Measurements from ENCODE around the gene GOLGA1. TPM values are rescaled to one million over a fixed set of nuclear protein-coding genes. Genes with fewer than 3 reads are reported as not detected.
"Not testable (repeated sequence)": the region's sequence is repeated elsewhere in the genome, so short reads cannot be mapped to it uniquely, and the experiment has no call there.

Gene GOLGA1
- total RNA-seq, 1 experiment from 2014 or later = 24.3 TPM

- not testable (repeated sequence) for DNase-seq (ENCODE audit: low spot score)
Measured at GRCh38 chr9:124838132-124838531, 102.8 kb downstream of the GOLGA1 start.

DNA sequence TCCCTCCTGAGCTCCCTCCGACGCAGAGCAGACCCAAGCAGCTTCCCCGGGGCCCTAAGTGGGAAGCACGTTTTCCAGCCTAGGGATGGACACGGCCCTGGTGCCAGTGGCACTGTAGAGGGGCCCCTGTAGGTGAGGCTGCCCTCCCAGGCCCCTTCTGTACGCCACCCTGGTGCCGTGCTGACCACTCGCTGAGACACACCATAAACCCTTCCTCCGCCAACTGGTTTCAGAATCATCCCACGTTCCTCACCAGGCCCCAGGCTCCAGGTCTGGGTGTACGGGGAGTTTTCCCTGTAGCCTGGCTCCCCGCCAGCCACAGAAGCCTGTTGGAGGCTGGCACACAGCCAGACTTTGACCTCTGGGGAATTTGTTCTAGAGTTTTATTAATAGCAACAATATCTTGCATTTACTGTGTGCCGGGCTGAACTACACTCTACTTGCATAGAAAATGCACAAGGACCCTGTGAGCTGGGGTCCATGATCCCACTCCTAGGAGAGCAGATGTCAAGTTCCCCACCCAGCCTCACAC is 105.8 kb downstream of the GOLGA1 start:
- DNase-seq (ENCODE audit: low spot score) = peak; percentile 80

GRCh38 chr9:124834591-124834990 is 106.3 kb downstream of the GOLGA1 start:
- peak; percentile 91 for DNase-seq (ENCODE audit: low spot score)

DNA sequence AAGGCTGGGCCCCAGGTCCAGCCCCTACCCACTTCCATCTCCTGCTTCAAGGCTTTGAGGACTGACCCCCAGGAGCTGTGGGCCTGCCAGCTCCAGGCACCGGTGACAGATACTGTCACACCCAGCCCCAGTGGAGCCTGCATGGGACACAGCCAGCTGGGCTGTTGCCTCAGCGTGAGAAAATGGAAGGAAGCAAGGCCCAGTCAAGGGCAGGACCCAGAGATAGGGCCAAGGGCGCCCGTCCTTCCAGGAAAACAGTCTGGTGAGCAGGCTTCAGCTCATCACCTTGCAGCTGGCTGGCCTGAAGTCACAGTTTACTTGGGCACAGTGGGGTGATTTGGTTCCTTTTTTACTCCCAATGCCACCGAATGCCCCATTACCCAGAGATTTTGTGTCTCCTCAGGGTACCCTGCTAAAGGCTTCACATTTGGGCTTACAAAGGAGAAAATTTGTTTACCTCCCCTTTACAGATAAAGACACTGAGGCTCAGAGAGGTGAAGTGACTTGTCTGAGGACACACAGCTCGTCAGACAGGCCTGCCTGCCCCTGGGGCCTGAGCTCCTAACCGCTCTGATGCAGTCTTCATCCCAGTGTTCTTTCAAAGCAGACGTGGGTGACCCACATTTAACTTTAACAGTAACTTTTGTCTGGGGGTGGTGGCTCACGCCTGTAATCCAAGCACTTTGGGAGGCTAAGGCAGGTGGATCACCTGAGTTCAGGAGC is 109.1 kb downstream of the GOLGA1 start:
- no peak for DNase-seq (ENCODE audit: low spot score)

- no peak for DNase-seq (ENCODE audit: low spot score)
Measured at GRCh38 chr9:124830593-124830992, 110.3 kb downstream of the GOLGA1 start.

DNA sequence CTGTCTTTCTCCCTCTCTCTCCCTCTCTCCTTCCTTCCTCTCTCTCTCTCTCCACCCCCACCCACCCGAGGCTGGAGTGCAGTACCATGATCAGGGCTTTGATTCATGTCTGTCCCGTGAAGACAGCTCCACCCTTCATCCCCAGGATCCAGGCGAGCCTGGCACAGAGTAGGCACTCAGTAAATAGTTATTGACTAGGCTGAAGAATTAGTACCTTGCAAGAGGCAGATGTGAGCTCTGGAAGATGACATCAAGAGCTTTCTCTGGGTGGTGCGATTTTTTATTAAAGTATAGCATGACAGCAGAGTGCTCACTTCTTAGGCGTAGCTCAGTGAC is 111.6 kb downstream of the GOLGA1 start:
- no peak for DNase-seq (ENCODE audit: low spot score)

DNA sequence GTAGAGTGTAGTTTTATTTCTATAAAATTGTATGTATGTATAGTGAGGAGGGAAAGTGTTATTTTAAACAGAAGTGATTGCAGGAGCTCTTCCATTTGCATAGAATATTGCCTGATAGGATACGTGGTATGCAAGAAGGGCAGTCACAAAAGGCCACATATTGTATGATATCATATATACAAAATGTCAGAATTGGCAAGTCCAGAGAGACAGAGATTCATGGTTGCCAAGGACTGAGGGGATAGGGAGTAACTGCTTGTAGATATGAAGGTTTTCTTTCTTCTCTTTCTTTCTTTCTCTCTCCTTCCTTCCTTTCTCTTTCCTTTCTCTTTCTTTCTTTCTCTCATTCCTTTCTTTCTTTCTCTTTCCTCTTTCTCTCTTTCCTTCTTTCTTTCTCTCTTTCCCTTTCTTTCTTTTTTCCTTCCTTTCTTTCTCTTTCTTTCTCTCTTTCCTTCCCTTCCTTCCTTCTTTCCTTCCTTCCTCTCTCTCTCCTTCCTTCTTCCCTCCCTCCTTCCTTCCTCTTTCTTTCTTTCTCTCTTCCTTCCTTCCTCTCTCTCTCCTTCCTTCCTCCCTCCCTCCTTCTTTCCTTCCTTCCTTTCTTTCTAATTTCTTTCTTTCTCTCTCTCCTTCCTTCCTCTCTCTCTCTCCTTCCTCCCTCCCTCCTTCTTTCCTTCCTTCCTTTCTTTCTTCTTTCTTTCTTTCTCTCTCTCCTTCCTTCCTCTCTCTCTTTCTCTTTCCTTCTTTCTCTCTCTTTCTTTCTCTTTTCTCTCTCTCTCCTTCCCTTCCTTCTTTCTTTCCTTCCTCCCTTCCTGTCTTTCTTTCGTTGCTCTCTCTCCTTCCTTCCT is 112.2 kb downstream of the GOLGA1 start:
- DNase-seq (ENCODE audit: low spot score) = no peak

Other genes with a start within 250 kb of the GOLGA1 start
- 0.28 and 1.2 TPM in 2 replicates for gene NR6A1, start 169.8 kb downstream of the GOLGA1 start, total RNA-seq (2014; rRNA removed; shearing (Covaris generic))
- gene OLFML2A, start 163.9 kb downstream of the GOLGA1 start, total RNA-seq (2014; rRNA removed; shearing (Covaris generic)) = 12.0 and 18.0 TPM in 2 replicates
- not detected in 2 replicates for gene WDR38, start 87.6 kb downstream of the GOLGA1 start, total RNA-seq (2014; rRNA removed; shearing (Covaris generic))
- gene RPL35, start 79.1 kb downstream of the GOLGA1 start, total RNA-seq (2014; rRNA removed; shearing (Covaris generic)) = 2,941 and 5,977 TPM in 2 replicates
- 61.5 and 62.1 TPM in 2 replicates for gene ARPC5L, start 79.0 kb downstream of the GOLGA1 start, total RNA-seq (2014; rRNA removed; shearing (Covaris generic))
- gene SCAI, start 202.4 kb upstream of the GOLGA1 start, total RNA-seq (2014; rRNA removed; shearing (Covaris generic)) = 6.4 and 10.1 TPM in 2 replicates
- gene PPP6C, start 248.7 kb upstream of the GOLGA1 start, total RNA-seq (2014; rRNA removed; shearing (Covaris generic)) = 86.9 and 92.2 TPM in 2 replicates